ENCODE results near the gene NEDD4.
"Not testable (repeated sequence)": the region's sequence is repeated elsewhere in the genome, so short reads cannot be mapped to it uniquely, and the experiment has no call there.

Gene NEDD4

GRCh38 chr15:55829826-55830225 lies 163.6 kb downstream of the NEDD4 start:
- DNase-seq (ENCODE audit: low read depth in 2 of 2): no peak

DNA sequence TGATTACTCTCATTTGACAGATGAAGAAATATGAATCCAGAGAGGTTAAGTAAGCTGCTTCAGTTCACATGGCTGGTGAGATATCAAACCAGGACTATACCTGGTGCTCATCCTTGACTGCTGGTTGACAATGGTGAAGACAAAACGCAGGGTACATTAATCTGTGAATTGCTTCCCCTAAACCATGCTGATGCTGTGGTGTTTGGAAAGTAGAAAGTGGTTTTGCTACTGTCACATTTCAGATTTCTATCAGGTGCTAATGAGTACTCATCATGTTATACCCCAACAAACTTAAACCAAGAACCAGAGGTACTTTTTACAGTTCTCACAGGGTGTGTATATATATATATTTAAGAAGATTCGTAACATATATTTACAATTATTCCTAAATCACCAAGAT lies 165.5 kb downstream of the NEDD4 start:
- DNase-seq (ENCODE audit: low read depth in 2 of 2): no peak

- no peak for DNase-seq (ENCODE audit: low read depth in 2 of 2)
Measured at GRCh38 chr15:55827204-55827603, 166.2 kb downstream of the NEDD4 start.

DNA sequence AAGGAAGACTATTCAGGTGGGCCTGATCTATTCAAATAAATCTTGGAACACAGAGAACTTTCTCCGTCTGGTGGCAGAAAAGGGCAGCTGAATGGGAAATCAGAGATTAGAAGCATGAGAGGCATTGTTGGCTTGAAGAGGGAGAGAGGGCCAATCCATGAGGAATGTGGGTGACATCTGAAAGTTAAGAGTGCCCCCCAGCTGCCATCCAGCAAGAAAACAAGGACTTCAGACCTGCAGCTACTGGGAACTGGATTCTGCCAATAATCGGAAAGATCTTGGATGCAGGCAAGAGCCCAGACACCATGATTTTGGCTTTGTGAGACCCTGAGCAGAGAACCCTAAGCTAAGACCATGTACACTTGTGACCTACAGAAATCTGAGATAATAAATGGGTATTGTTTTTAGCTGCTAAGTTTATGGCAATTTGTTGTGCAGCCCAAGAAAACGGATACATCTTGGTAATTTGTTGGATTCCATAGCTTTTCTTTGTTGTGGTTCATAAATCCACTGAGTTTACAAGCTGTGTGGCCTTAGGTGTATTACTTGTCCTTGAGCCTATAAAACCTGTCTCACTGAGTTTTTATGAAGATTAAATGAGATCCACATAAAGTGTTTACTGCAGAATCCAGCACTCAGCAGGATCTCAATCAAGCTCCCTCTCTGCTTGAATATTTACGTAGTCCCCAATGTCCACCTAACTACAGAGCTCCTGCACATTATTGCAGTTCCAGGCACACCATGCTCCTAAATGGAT lies 168.4 kb downstream of the NEDD4 start:
- no peak for DNase-seq (ENCODE audit: low read depth in 2 of 2)

DNA sequence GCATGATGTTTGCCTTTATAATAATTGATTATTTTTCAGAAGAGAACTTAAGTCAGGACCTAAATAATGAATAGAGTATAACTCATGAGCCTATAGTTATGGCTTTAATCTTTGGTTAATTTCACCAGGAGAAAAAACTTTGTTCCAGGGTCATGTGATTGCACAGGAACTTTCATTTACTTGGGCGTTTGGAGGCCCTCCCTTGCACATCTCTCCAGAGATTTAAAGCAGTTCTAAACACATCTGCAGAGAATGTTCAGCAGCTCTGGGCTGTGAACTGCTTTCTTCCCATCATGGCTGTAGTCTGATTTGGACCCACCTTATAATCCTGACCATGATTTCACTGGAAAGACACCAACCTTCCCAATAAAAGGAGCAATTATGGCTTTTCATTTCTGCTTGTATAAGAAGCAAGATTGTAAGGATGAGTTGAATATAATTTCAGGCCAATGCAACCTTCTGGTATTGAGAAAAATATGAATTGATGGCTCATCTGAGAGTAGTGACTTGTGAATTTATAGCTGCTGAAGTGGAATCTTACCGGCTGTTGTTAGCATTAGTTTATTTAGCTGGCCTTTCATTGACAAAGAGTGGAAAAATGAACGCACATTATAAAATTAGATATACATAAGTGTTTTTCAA lies 169.6 kb downstream of the NEDD4 start:
- no peak for DNase-seq (ENCODE audit: low read depth in 2 of 2)

DNA sequence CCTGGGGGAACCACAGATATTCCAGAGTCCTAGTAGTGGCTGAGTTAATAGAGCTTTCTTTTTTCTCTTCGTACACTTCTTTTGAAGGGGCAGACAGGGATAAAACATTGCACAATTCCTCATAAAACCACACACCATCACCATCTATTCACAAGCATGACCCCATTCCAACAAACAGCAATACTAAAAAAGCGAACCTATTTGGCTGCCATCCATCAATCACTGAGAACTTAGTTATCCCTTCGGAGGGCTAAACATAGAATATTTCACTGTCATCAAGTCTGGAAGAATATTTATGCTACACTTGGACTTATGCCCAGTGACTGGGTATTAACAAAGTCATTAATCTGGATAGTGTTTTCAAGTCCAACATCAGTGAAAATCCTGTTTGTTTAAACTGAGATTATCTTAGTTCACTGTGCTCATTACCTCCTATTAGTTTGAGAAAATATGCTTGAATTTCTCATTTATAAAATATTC lies 170.2 kb downstream of the NEDD4 start:
- DNase-seq (ENCODE audit: low read depth in 2 of 2): no peak

GRCh38 chr15:55821740-55822139 lies 171.7 kb downstream of the NEDD4 start:
- DNase-seq (ENCODE audit: low read depth in 2 of 2): not testable (repeated sequence)

GRCh38 chr15:55820043-55820442 lies 173.4 kb downstream of the NEDD4 start:
- DNase-seq (ENCODE audit: low read depth in 2 of 2): no peak

DNA sequence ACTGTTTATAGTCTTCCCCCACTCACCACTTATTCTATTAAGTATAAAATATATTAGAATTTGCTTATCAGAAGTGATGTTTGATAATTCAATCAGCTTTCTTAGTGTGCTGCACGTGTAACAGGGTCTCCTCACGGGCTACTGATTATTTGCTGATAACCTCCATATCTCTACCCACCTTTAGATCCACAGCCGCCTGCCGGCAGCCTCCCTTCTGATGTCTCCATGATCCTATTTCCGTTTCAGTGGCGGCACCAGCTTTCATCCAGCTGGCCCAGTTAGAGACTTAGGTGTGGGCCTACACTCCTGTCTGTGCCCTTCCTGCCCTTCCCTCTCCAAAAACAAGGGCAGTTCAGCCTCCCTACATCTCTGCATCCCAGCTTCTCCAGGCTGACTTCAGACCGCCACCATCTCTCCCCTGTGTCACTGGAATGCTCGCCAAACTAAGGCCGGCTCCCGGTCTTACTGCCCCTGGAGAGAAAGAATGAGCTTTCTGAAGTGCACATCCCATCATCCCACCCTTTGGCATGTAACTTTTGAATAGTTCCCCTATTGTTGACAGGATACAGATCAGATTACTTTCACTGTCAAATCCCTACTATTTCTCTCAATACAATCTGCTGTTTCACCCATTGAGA lies 173.9 kb downstream of the NEDD4 start:
- DNase-seq (ENCODE audit: low read depth in 2 of 2): no peak

GRCh38 chr15:55816017-55816416 lies 177.4 kb downstream of the NEDD4 start:
- no peak for DNase-seq (ENCODE audit: low read depth in 2 of 2)

DNA sequence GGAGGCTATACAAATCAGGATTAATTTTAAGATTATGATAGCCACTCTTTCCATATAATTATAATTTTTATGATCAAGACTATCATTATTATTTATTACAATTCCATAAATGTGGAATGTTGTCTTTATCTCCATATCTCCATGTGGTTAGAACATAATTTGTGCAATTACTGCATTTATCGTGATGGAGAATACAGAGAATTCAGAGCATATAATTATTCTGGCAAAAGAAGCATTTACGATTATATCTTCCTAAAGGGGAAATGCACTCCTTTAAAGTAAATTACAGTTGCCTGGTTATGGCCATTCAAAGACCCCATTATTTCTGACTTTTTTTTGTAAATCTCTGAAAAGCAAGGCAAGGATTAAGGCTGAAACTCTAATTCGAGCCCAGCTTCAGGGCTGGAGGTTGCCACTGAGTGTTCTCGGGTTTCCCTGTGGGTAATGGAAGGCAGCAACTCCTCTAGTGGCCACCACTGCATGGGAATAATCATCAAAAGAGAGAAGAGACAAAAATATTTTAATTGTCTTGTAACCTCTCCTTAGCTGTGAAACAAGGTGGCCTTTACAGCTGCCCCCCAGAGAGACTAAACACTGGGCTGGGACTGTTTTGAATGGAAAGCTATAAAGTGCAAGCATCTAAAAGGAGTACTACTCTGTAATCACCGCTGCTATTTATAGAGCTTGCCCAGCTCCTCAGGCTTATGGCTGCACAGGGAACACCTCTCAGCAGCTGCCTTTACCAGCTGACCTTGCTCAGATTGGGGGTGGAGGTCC lies 190.6 kb downstream of the NEDD4 start:
- no peak for DNase-seq (ENCODE audit: low read depth in 2 of 2)

- no peak for DNase-seq (ENCODE audit: low read depth in 2 of 2)
Measured at GRCh38 chr15:55800216-55800615, 193.2 kb downstream of the NEDD4 start.

DNA sequence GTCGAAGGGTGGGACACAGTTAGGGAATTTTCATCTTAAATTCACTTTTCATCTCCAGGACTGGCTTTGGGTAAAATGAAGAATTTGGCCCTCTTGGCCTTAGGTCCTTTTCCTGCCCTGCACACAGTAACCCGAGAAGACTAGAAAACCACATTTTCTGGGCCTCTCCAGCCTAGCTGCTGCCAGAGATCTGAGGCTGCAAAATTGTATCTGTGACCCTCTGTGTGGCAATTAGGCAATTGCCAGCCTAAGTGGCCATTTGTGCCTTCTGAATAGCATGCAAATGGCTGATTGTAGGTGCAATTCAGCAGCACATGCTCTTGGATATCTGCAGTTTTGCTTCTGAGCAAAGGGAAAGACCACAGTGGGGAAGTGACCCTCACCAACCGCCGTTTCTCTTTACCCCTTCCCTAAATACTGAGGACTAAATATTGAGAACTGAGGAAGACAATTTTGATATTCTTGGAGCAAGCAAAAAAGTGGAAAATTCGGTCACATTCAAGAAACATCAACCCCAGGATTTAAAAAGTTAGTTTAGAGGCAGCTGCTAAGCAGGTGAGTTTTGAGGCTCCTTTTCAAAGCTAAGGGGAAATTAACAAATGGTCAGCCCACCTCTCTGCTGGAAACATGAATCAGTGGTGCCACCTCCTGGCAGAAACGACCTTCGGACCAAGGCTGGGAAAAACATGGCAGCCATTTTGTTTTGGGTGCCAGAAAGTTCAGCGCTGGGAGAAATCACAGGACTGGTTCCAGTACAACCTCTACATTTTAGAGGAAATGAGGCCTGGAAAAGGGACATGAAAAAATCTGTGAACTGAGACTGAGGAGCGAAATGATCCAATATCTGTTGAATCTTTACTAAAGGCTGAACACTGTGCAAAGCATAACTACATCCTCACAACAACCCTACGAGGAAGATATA lies 193.9 kb downstream of the NEDD4 start:
- no peak for DNase-seq (ENCODE audit: low read depth in 2 of 2)

- DNase-seq (ENCODE audit: low read depth in 2 of 2): no peak
Measured at GRCh38 chr15:55796321-55796965, 197.0 kb downstream of the NEDD4 start.

DNA sequence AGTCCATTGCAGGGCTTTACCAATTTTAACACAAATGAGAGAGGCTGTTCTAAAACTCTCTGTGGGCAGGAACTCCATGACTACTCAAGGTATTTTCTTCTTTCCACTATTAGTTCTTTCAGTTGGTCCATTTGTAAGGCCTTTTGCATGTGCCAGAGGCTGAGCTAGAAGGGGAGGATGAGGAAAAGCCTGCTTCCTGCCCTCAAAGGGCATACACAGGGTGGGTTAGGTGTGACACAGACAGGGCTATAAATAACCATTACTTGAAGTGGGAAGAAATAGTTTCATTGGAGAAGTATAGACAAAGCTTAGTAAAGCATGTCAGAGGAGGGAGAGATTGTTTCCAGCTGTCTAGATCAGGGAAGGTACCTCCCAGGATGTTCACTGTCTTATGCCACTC lies 198.4 kb downstream of the NEDD4 start:
- DNase-seq (ENCODE audit: low read depth in 2 of 2): no peak

DNA sequence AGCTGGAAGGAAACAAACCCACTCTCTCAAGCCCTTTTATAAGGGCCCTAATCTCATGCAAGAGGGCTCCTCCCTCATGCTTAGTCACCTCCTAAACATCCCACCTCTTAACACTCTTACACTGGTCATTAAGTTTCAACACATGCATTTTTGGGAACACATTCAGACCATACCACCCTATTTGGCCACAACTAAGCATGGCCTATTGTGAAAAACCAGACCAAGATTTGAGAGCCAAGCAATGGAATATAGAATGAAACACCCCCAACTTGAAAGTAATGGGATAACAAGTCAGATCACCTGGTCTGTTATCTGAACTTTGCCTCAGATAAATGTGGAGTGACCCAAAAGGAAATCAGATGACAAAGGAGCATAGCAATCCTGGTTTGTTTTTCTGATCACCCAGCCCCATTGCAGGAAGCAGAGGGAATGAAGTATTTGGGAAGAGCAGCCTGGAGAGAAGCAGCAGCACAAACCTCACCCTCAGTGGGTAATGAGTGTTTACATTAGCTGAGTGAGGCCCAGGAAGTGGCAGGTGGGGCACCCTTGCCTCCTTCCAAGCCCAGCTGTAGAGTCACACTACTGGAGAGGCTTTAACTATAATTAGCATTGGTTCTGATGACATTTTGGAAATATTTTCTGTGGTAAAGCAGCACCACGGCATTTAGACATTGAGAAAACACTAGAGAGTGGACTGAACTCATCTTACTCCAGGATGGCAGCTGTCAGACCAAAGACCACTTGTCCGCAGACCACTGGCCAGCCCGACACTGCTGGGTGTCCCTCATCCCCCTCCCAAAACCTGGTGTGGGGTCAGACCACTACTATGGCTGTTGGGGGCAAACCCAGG lies 201.6 kb downstream of the NEDD4 start:
- DNase-seq (ENCODE audit: low read depth in 2 of 2): no peak

DNA sequence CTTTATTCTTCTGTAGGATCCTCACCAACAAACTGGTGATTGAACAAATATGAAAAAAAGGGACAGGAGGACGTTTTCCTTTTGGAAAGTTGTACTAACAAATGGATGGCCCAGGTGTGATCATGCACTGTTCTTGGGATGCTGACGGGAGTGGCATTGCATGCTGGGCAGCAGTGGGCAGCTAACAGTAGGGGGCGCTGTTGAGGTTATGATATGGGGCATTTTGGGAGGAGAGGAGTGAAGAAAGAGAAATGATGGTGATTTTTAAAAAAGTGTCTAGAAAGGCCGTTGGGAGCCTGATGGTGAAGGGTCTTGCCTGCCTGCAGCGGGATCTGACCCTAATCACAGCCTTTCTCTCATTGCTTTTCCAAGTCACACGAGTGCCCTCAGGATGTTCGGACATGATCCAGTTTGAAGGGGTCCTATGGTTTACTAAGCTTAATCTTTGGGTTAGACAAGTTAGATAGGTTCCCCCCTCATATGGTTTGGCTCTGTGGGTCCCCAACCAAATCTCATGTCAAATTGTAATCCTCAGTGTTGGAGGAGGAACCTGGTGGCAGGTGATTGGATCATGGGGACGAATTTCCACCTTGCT lies 204.2 kb downstream of the NEDD4 start:
- DNase-seq (ENCODE audit: low read depth in 2 of 2): peak in 1 of 2 donors; percentile 5

GRCh38 chr15:55786341-55786740 lies 207.1 kb downstream of the NEDD4 start:
- no peak for DNase-seq (ENCODE audit: low read depth in 2 of 2)

DNA sequence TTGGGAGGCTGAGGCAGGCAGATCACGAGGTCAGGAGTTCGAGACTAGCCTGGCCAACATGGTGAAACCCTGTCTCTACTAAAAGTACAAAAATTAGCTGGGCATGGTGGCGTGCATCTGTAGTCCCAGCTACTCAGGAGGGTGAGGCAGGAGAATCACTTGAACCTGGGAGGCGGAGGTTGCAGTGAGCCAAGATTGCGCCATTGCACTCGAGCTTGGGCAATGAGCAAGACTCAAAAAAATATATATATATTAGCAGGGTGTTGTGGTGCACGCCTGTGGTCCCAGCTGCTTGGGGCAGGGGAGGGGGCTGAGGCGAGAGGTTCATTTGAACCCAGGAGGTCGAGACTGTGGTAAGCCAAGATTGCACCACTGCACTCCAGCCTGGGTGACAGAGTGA lies 207.8 kb downstream of the NEDD4 start:
- DNase-seq (ENCODE audit: low read depth in 2 of 2): not testable (repeated sequence)

Data from activated CD8-positive, alpha-beta memory T cell treated with anti-CD3 and anti-CD28 coated beads for 4 hours (primary cell).